Lower leg skin (tissue), 3 donors: ENCODE measurements around the gene KRT84.

ENCODE experiments used
- POLR2A ChIP-seq, 2 donors: fragments of 450-650 bp; IDR thresholded peaks; one replicate each; pipeline ENCODE4 v1.6.1; 2016 to 2017; ENCODE audit warnings: antibody characterized with exemption in 2 of 2, mild to moderate bottlenecking in 1 of 2, moderate library complexity in 1 of 2
- TF ChIP-seq, protein P1 (sequence below), 3 donors: fragments of 450-650 bp; IDR thresholded peaks; one replicate each; pipeline ENCODE4 v1.5.1; 2016; ENCODE audit warnings: antibody characterized with exemption in 3 of 3, mild to moderate bottlenecking in 3 of 3, moderate library complexity in 2 of 3

DNA sequence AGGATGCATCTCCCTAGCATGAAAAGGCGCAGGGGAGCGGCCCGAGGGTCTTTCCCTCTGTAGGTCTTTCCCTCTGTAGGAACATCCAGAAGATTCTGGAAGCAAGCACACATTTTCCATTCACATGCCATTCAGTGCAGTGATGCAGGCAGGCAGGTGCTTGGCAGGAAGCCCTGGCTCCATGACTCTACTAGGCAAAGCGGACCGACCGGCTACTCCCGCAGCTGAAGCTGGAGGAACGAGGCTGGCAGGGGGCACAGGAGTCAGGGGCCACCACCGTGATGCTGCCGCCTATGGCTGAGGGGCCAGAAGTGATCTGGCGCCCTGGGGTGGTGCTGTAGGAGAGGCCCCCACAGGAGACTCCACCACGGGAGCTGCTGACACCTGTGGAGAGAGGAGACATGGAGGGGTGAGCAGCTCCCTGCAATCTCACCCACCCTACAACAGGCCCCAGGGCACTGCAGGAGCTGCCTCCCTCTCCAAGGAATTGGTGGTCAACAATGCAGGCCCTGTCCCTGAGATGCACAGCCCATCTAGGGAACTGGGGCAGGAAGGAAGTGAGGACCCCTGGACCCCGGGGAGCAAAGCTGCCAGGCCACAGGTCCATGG lies 24.7 kb downstream of the KRT84 start:
- no peak for TF ChIP-seq POLR2A (IDR thresholded peaks at IDR 0.05)
- TF ChIP-seq, protein P1, sequence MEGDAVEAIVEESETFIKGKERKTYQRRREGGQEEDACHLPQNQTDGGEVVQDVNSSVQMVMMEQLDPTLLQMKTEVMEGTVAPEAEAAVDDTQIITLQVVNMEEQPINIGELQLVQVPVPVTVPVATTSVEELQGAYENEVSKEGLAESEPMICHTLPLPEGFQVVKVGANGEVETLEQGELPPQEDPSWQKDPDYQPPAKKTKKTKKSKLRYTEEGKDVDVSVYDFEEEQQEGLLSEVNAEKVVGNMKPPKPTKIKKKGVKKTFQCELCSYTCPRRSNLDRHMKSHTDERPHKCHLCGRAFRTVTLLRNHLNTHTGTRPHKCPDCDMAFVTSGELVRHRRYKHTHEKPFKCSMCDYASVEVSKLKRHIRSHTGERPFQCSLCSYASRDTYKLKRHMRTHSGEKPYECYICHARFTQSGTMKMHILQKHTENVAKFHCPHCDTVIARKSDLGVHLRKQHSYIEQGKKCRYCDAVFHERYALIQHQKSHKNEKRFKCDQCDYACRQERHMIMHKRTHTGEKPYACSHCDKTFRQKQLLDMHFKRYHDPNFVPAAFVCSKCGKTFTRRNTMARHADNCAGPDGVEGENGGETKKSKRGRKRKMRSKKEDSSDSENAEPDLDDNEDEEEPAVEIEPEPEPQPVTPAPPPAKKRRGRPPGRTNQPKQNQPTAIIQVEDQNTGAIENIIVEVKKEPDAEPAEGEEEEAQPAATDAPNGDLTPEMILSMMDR (IDR thresholded peaks at IDR 0.05): no peak
